ENCODE results near the gene SH3PXD2B.

Gene SH3PXD2B

GRCh38 chr5:172336264-172336663, 118.1 kb downstream of the SH3PXD2B start:
- Histone ChIP-seq H3K4me2 (ENCODE audit: low read length, poor library complexity, severe bottlenecking) (no peak overlapping the region), H2BK120ac (ENCODE audit: low read depth, low read length) (no peak overlapping the region), H3K79me1 (replicated peaks; ENCODE audit: low read length, poor library complexity, severe bottlenecking) (peaks cover 2% of the 10 kb centered on the region), H2BK12ac (ENCODE audit: low read length in 2 of 2) (no peak overlapping the region), H2AK5ac (ENCODE audit: low read length, severe bottlenecking) (no peak overlapping the region), H3K36me3 (ENCODE audit: control insufficient read depth in 1 of 2, insufficient read depth in 2 of 2, low read depth in 1 of 2, low read length in 2 of 2) (peaks cover 71 to 86% of the 10 kb centered on the region in 2 experiments), H3K9ac (ENCODE audit: low read length) (no peak overlapping the region), H3K18ac (ENCODE audit: low read depth in 1 of 2, low read length in 2 of 2) (no peak overlapping the region), H3K27me3 (ENCODE audit: control insufficient read depth in 1 of 2, insufficient read depth in 1 of 2, low read length in 2 of 2) (no peaks in the 10 kb centered on the region), H3K14ac (ENCODE audit: low read length in 2 of 2) (no peak overlapping the region), H2BK15ac (ENCODE audit: low read depth, poor library complexity, severe bottlenecking) (peak overlapping the region; percentile 45), H4K91ac (ENCODE audit: low read length) (no peak overlapping the region), H3K4me1 (ENCODE audit: control insufficient read depth, insufficient read depth, low read depth, low read length) (no peaks in the 10 kb centered on the region), H3K27ac (ENCODE audit: low read length, poor library complexity, severe bottlenecking) (no peak overlapping the region), H3K23ac (ENCODE audit: low read length in 2 of 2) (no peak overlapping the region), H3K4me3 (ENCODE audit: insufficient read depth in 1 of 2, low read depth in 1 of 2, low read length in 2 of 2) (no peak overlapping the region), H4K8ac (ENCODE audit: low read length) (no peak overlapping the region), H3K9me3 (ENCODE audit: control insufficient read depth, low read length) (no peaks in the 10 kb centered on the region), H2AFZ (ENCODE audit: low read depth, low read length) (no peak overlapping the region), H2BK5ac (ENCODE audit: low read depth, low read length, poor library complexity, severe bottlenecking) (no peak overlapping the region), H3K4ac (ENCODE audit: low read depth in 1 of 2, low read length in 2 of 2) (no peak overlapping the region)
- DNase-seq = no peak
- WGBS = 96% methylated on average over 10 of the region's 10 CpGs

GRCh38 chr5:172335721-172336120, 118.6 kb downstream of the SH3PXD2B start:
- Histone ChIP-seq H4K91ac (ENCODE audit: low read length) (no peak overlapping the region), H3K36me3 (ENCODE audit: control insufficient read depth in 1 of 2, insufficient read depth in 2 of 2, low read depth in 1 of 2, low read length in 2 of 2) (peaks cover 65 to 80% of the 10 kb centered on the region in 2 experiments), H3K4me3 (ENCODE audit: insufficient read depth in 1 of 2, low read depth in 1 of 2, low read length in 2 of 2) (no peak overlapping the region), H3K9me3 (ENCODE audit: control insufficient read depth, low read length) (no peaks in the 10 kb centered on the region), H2AK5ac (ENCODE audit: low read length, severe bottlenecking) (no peak overlapping the region), H2BK12ac (ENCODE audit: low read length in 2 of 2) (no peak overlapping the region), H3K4me1 (ENCODE audit: control insufficient read depth, insufficient read depth, low read depth, low read length) (no peaks in the 10 kb centered on the region), H3K27me3 (ENCODE audit: control insufficient read depth in 1 of 2, insufficient read depth in 1 of 2, low read length in 2 of 2) (no peaks in the 10 kb centered on the region), H2BK15ac (ENCODE audit: low read depth, poor library complexity, severe bottlenecking) (no peak overlapping the region), H3K18ac (ENCODE audit: low read depth in 1 of 2, low read length in 2 of 2) (no peak overlapping the region), H2AFZ (ENCODE audit: low read depth, low read length) (no peak overlapping the region), H3K27ac (ENCODE audit: low read length, poor library complexity, severe bottlenecking) (no peak overlapping the region), H2BK5ac (ENCODE audit: low read depth, low read length, poor library complexity, severe bottlenecking) (no peak overlapping the region), H3K23ac (ENCODE audit: low read length in 2 of 2) (no peak overlapping the region), H3K14ac (ENCODE audit: low read length in 2 of 2) (no peak overlapping the region), H3K4me2 (ENCODE audit: low read length, poor library complexity, severe bottlenecking) (no peak overlapping the region), H3K9ac (ENCODE audit: low read length) (no peak overlapping the region), H3K4ac (ENCODE audit: low read depth in 1 of 2, low read length in 2 of 2) (no peak overlapping the region), H2BK120ac (ENCODE audit: low read depth, low read length) (no peak overlapping the region), H3K79me1 (replicated peaks; ENCODE audit: low read length, poor library complexity, severe bottlenecking) (no peaks in the 10 kb centered on the region), H4K8ac (ENCODE audit: low read length) (no peak overlapping the region)
- WGBS = 93% methylated on average over 4 of the region's 4 CpGs
- DNase-seq = no peak

GRCh38 chr5:172334641-172335040, 119.7 kb downstream of the SH3PXD2B start:
- Histone ChIP-seq H3K27ac (ENCODE audit: low read length, poor library complexity, severe bottlenecking) (no peak overlapping the region), H3K9ac (ENCODE audit: low read length) (no peak overlapping the region), H3K18ac (ENCODE audit: low read depth in 1 of 2, low read length in 2 of 2) (no peak overlapping the region), H3K79me1 (replicated peaks; ENCODE audit: low read length, poor library complexity, severe bottlenecking) (no peaks in the 10 kb centered on the region), H3K4me1 (ENCODE audit: control insufficient read depth, insufficient read depth, low read depth, low read length) (no peaks in the 10 kb centered on the region), H3K27me3 (ENCODE audit: control insufficient read depth in 1 of 2, insufficient read depth in 1 of 2, low read length in 2 of 2) (no peaks in the 10 kb centered on the region), H2AFZ (ENCODE audit: low read depth, low read length) (no peak overlapping the region), H2BK12ac (ENCODE audit: low read length in 2 of 2) (no peak overlapping the region), H3K36me3 (ENCODE audit: control insufficient read depth in 1 of 2, insufficient read depth in 2 of 2, low read depth in 1 of 2, low read length in 2 of 2) (peaks cover 55 to 70% of the 10 kb centered on the region in 2 experiments), H3K4me2 (ENCODE audit: low read length, poor library complexity, severe bottlenecking) (no peak overlapping the region), H4K8ac (ENCODE audit: low read length) (no peak overlapping the region), H4K91ac (ENCODE audit: low read length) (no peak overlapping the region), H3K4me3 (ENCODE audit: insufficient read depth in 1 of 2, low read depth in 1 of 2, low read length in 2 of 2) (no peak overlapping the region), H3K14ac (ENCODE audit: low read length in 2 of 2) (no peak overlapping the region), H3K23ac (ENCODE audit: low read length in 2 of 2) (no peak overlapping the region), H2BK120ac (ENCODE audit: low read depth, low read length) (no peak overlapping the region), H3K4ac (ENCODE audit: low read depth in 1 of 2, low read length in 2 of 2) (no peak overlapping the region), H2BK5ac (ENCODE audit: low read depth, low read length, poor library complexity, severe bottlenecking) (no peak overlapping the region), H2AK5ac (ENCODE audit: low read length, severe bottlenecking) (no peak overlapping the region), H2BK15ac (ENCODE audit: low read depth, poor library complexity, severe bottlenecking) (no peak overlapping the region), H3K9me3 (ENCODE audit: control insufficient read depth, low read length) (no peaks in the 10 kb centered on the region)
- no peak for DNase-seq
- 98% methylated on average over 9 of the region's 9 CpGs for WGBS

GRCh38 chr5:172334196-172334595, 120.1 kb downstream of the SH3PXD2B start:
- Histone ChIP-seq H3K4me1 (ENCODE audit: control insufficient read depth, insufficient read depth, low read depth, low read length) (no peaks in the 10 kb centered on the region), H3K79me1 (replicated peaks; ENCODE audit: low read length, poor library complexity, severe bottlenecking) (no peaks in the 10 kb centered on the region), H2AK5ac (ENCODE audit: low read length, severe bottlenecking) (no peak overlapping the region), H2BK120ac (ENCODE audit: low read depth, low read length) (no peak overlapping the region), H2BK12ac (ENCODE audit: low read length in 2 of 2) (no peak overlapping the region), H2AFZ (ENCODE audit: low read depth, low read length) (no peak overlapping the region), H3K27me3 (ENCODE audit: control insufficient read depth in 1 of 2, insufficient read depth in 1 of 2, low read length in 2 of 2) (no peaks in the 10 kb centered on the region), H3K4me3 (ENCODE audit: insufficient read depth in 1 of 2, low read depth in 1 of 2, low read length in 2 of 2) (no peak overlapping the region), H3K9ac (ENCODE audit: low read length) (no peak overlapping the region), H3K9me3 (ENCODE audit: control insufficient read depth, low read length) (no peaks in the 10 kb centered on the region), H3K18ac (ENCODE audit: low read depth in 1 of 2, low read length in 2 of 2) (no peak overlapping the region), H3K4me2 (ENCODE audit: low read length, poor library complexity, severe bottlenecking) (no peak overlapping the region), H2BK5ac (ENCODE audit: low read depth, low read length, poor library complexity, severe bottlenecking) (no peak overlapping the region), H3K4ac (ENCODE audit: low read depth in 1 of 2, low read length in 2 of 2) (no peak overlapping the region), H3K23ac (ENCODE audit: low read length in 2 of 2) (no peak overlapping the region), H3K36me3 (ENCODE audit: control insufficient read depth in 1 of 2, insufficient read depth in 2 of 2, low read depth in 1 of 2, low read length in 2 of 2) (peaks cover 50 to 65% of the 10 kb centered on the region in 2 experiments), H2BK15ac (ENCODE audit: low read depth, poor library complexity, severe bottlenecking) (no peak overlapping the region), H3K14ac (ENCODE audit: low read length in 2 of 2) (no peak overlapping the region), H3K27ac (ENCODE audit: low read length, poor library complexity, severe bottlenecking) (no peak overlapping the region), H4K8ac (ENCODE audit: low read length) (no peak overlapping the region), H4K91ac (ENCODE audit: low read length) (no peak overlapping the region)
- WGBS = 93% methylated on average over 8 of the region's 8 CpGs
- no peak for DNase-seq
